SK-N-MC (cell line): ENCODE measurements around the gene KIAA1755.

ENCODE experiments used
- EZH2 ChIP-seq: fragments of 200-600 bp; sonication (generic); IDR thresholded peaks from one replicate; pipeline ENCODE4 v1.6.1; 2017; ENCODE audit warnings: antibody characterized with exemption
- POLR2AphosphoS5 ChIP-seq: IDR thresholded peaks from 2 replicates; pipeline ENCODE4 v1.6.1; 2012; ENCODE audit warnings: mild to moderate bottlenecking, low read depth, low read length, borderline replicate concordance

DNA sequence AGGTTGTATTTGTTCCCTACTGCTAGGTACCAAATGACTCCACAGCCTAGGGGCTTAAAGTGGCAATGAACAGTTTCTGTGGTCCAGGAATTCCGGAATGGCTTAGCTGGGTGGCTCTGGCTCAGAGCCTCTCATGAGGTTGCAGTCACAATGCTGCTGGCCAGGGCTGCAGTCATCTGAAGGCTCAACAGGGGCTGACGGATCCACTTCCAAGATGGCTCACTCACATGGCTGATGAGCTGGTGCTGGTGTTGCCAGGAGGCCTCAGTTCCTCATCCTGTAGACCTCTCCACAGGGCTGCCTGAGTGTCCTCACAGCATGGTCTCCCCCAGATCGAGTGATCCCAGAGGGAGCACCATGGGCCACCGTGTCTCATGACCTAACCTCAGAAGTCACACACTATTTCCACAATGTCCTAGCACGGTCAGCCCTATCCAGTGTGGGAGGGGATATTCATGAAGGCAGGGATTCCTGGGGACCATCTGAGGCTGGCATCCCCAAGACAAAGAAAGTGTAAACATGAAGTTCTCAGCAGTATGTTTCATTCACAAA lies 24.4 kb upstream of the KIAA1755 start:
- no peak for TF ChIP-seq EZH2
- TF ChIP-seq POLR2AphosphoS5: no peak
